Stimulated activated memory B cell treated with anti-CD40 and anti-IgM and Interleukin-4, amounts not matched to agents 10 μg/mL and 1 μg/mL and 100 μg/mL, for 72 hours (primary cell): ENCODE measurements around the gene RAB40C.

Experiments used
- ATAC-seq: fragments of 150-1000 bp; cut with Tn5 transposase; 2 replicates; pipeline ENCODE4 v1.10.0; 2021
- H3K27ac Mint-ChIP-seq: one replicate; pipeline ENCODE4 v1.8.0; 2022; ENCODE audit warnings: mild to moderate bottlenecking, mixed read lengths
- H3K27me3 Mint-ChIP-seq: one replicate; pipeline ENCODE4 v1.8.0; 2022; ENCODE audit warnings: mixed read lengths
- H3K36me3 Mint-ChIP-seq: one replicate; pipeline ENCODE4 v1.8.0; 2022; ENCODE audit warnings: mixed read lengths
- H3K4me1 Mint-ChIP-seq: one replicate; pipeline ENCODE4 v1.8.0; 2022; ENCODE audit warnings: mixed read lengths
- H3K4me3 Mint-ChIP-seq: one replicate; pipeline ENCODE4 v1.8.0; 2022; ENCODE audit warnings: mild to moderate bottlenecking, moderate library complexity, mixed read lengths
- H3K9me3 Mint-ChIP-seq: one replicate; pipeline ENCODE4 v1.8.0; 2022; ENCODE audit warnings: mixed read lengths

Gene RAB40C

GRCh38 chr16:645852-646678 lies 56.2 kb downstream of the RAB40C start:
- Mint-ChIP-seq H3K27ac (no peak overlapping the region), H3K4me3 (no peak overlapping the region), H3K9me3 (no peaks in the 10 kb centered on the region), H3K36me3 (peaks cover 11% of the 10 kb centered on the region), H3K4me1 (peaks cover 67% of the 10 kb centered on the region), H3K27me3 (no peaks in the 10 kb centered on the region)
- ATAC-seq: no peak

GRCh38 chr16:646679-647172 lies 56.9 kb downstream of the RAB40C start:
- Mint-ChIP-seq H3K4me3 (peak overlapping the region; percentile 52), H3K27ac (peak overlapping the region; percentile 51)
- ATAC-seq: no peak

DNA sequence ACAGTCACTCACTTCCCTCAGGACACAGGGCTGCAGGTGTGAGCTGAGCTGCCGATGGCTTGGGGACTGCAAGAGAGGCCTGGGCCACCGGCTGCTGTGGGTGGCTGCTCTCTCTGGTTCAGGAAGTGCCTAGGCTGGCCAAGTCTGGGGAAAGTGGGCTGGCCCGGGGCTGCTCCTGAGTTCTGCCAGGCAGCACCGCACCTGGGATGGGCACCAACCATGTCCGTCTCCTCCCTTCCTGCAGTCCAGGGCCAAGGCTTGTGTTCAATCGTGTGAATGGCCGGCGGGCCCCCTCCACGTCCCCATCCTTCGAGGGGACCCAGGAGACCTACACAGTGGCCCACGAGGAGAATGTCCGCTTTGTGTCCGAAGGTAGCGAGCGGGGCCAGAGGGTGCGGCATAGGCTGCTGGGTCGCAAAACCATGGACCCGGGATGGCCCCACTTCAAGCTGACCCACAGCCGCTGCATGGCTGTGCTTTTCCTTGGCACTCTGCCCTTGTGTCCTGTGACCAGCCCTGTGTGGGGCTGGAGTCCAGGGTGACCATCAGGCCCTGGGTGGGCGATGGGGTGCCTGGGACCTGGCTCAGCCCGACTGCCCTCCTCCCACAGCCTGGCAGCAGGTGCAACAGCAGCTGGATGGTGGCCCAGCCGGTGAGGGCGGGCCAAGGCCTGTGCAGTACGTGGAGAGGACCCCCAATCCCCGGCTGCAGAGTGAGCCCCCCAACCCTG lies 57.5 kb downstream of the RAB40C start:
- peaks cover 67% of the 10 kb centered on the region for H3K4me1 Mint-ChIP-seq

More at GRCh38 chr16:646679-647172, 56.9 kb downstream of the RAB40C start:
- Mint-ChIP-seq H3K4me1 (peaks cover 67% of the 10 kb centered on the region), H3K9me3 (no peaks in the 10 kb centered on the region), H3K27me3 (no peaks in the 10 kb centered on the region), H3K36me3 (peaks cover 11% of the 10 kb centered on the region)

DNA sequence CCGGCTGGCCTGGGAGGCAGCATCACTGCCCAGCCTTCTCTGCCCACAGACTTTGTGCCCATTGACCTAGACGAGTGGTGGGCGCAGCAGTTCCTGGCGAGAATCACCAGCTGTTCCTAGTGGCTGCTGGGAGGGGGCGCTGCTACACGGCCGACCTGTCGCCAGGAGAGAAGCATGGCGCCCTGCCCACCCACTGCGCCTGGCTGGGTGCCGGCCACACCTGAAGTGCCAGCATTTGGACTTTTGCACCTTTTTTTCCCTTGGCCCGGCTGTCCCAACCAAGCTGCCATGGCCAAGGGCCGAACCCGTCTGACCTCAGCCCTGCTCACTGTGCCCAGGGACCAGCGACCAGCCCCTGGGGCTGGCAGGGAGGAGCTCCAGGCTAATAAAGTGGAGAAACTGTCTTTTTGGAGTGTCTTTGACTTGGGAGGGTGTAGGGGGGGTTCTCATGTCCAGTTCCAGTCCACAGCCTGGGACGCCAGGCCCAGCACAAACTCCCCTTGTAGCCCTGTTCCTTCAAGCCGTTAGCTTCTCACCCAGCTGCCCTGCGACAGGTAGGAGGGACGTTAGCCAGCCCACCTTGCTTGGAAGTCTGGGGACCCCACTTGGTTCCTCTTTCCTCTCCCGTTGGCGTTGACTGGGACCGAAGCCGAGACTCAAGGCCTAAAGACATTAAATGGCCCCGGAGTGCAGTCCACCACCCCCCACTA lies 58.4 kb downstream of the RAB40C start:
- ATAC-seq: peak; percentile 32
- Mint-ChIP-seq H3K27ac (peak overlapping the region; percentile 87), H3K4me3 (peak overlapping the region; percentile 87), H3K36me3 (peaks cover 11% of the 10 kb centered on the region), H3K27me3 (no peaks in the 10 kb centered on the region), H3K4me1 (peaks cover 59% of the 10 kb centered on the region), H3K9me3 (no peaks in the 10 kb centered on the region)

More for the DNA sequence above, 57.5 kb downstream of the RAB40C start:
- H3K27me3 Mint-ChIP-seq: no peaks in the 10 kb centered on the region
- peak overlapping the region; percentile 51 for H3K27ac Mint-ChIP-seq
- H3K36me3 Mint-ChIP-seq: peaks cover 11% of the 10 kb centered on the region
- H3K9me3 Mint-ChIP-seq: no peaks in the 10 kb centered on the region
- no peak for ATAC-seq
- peak overlapping the region; percentile 52 for H3K4me3 Mint-ChIP-seq

DNA sequence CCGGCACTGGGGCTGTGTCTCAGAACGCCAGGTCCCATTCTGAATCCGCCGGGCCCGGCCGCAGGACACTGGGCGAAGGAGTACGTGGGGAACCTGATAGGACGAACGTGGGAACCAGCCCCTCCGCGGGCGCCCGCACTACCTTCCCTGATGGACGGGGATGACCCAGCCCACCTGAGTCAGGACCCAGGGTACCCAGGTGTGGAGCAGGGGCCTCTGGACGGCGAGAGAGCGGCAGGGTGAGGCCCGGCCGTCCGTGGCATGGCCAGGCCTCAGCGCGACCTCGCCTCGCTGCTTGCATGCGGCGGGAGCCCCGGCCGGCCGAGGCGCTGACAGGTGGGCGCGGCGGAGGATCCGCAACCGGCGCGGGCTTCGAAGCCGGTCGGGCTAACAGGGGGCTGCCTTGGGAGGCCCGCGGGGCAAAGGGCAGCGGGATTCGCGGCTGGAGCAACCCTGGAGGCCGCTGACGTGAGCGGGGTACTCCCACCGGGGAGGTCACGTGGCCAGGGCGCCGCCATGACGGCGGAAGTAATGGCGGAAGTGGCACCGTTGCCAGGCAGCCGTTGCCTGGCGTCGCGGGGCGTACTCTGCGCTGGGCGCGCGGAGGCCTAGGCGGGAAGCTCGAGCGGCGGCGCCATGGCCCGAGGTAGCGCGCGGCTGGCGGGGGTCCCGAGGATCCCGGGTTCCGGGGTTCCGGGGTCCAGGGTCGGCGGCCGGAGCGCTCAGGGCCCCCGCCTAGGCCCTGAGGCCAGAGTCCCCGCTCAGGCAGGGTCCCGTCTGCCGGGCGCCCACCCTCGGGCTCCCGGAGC lies 59.1 kb downstream of the RAB40C start, which contains the start of gene WDR90:
Gene WDR90 (plus strand): TSS at position 585 of the 809 bp plus-strand sequence. CDS start 52 bp downstream, at position 637.
- peak; percentile 90 for ATAC-seq
- Mint-ChIP-seq H3K27me3 (no peaks in the 10 kb centered on the region), H3K4me1 (peaks cover 51% of the 10 kb centered on the region), H3K36me3 (peaks cover 9% of the 10 kb centered on the region), H3K9me3 (no peaks in the 10 kb centered on the region), H3K27ac (peak within 1 kb of the TSS; percentile 87), H3K4me3 (peak within 1 kb of the TSS; percentile 87)

- H3K27me3 Mint-ChIP-seq: no peaks in the 10 kb centered on the region
- H3K27ac Mint-ChIP-seq: no peak overlapping the region
- peaks cover 45% of the 10 kb centered on the region for H3K4me1 Mint-ChIP-seq
- ATAC-seq: peak; percentile 1
- no peaks in the 10 kb centered on the region for H3K9me3 Mint-ChIP-seq
- peak overlapping the region; percentile 69 for H3K4me3 Mint-ChIP-seq
- peaks cover 2% of the 10 kb centered on the region for H3K36me3 Mint-ChIP-seq
Measured at GRCh38 chr16:649631-650030, 59.8 kb downstream of the RAB40C start.

DNA sequence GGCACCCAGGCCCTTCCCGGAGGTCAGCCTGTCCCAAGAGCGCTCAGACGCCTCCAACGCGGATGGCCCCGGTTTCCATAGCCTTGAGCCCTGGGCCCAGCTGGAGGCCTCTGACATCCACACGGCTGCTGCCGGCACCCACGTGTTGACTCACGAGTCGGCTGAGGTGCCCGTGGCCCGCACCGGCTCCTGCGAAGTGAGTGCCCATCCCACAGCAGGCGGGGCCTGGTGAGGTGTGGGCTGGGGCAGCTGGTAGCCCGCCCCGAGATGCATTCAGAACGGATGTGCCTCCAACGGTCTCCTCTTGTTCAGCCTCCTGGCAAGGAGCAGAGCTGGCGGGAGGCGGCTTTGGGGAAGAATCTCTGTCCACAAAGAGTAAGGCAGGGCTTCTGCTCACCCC lies 62.0 kb downstream of the RAB40C start:
- Mint-ChIP-seq H3K4me3 (no peak overlapping the region), H3K36me3 (no peaks in the 10 kb centered on the region), H3K27me3 (no peaks in the 10 kb centered on the region)

GRCh38 chr16:652454-653305 lies 62.8 kb downstream of the RAB40C start:
- Mint-ChIP-seq H3K27ac (no peak overlapping the region), H3K9me3 (no peaks in the 10 kb centered on the region), H3K36me3 (no peaks in the 10 kb centered on the region), H3K27me3 (no peaks in the 10 kb centered on the region), H3K4me1 (peaks cover 16% of the 10 kb centered on the region), H3K4me3 (no peak overlapping the region)
- ATAC-seq: no peak

More for the DNA sequence above, 62.0 kb downstream of the RAB40C start:
- H3K27ac Mint-ChIP-seq: no peak overlapping the region
- ATAC-seq: no peak
- H3K4me1 Mint-ChIP-seq: peaks cover 25% of the 10 kb centered on the region
- H3K9me3 Mint-ChIP-seq: no peaks in the 10 kb centered on the region

DNA sequence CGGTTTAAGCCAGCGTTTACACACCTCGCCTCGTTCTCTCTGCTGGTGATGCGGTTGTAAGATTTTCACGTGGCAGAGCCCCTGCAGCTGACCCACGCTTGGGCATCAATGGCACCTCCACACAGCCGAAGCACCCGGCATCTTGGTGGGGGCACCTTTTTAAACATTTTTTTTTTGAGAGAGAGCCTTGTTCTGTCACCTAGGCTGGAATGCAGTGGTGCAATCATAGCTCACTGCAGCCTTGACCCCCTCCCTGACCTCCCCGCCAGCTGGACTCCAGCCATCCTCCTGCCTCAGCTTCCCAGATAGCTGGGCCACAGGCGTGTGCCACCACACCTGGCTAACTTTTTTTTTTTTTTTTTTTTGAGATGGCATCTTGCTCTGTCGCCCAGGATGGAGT lies 64.2 kb downstream of the RAB40C start:
- H3K9me3 Mint-ChIP-seq: no peaks in the 10 kb centered on the region
- H3K4me1 Mint-ChIP-seq: peaks cover 6% of the 10 kb centered on the region
- H3K36me3 Mint-ChIP-seq: peaks cover 4% of the 10 kb centered on the region
- no peaks in the 10 kb centered on the region for H3K27me3 Mint-ChIP-seq
- H3K27ac Mint-ChIP-seq: no peak overlapping the region
- no peak for ATAC-seq
- H3K4me3 Mint-ChIP-seq: no peak overlapping the region

- Mint-ChIP-seq H3K36me3 (peaks cover 6% of the 10 kb centered on the region), H3K27ac (no peak overlapping the region), H3K4me1 (peaks cover 14% of the 10 kb centered on the region), H3K4me3 (no peak overlapping the region), H3K9me3 (no peaks in the 10 kb centered on the region), H3K27me3 (no peaks in the 10 kb centered on the region)
- no peak for ATAC-seq
Measured at GRCh38 chr16:657487-657886, 67.6 kb downstream of the RAB40C start.

- H3K4me3 Mint-ChIP-seq: no peak overlapping the region
- ATAC-seq: no peak
- no peak overlapping the region for H3K27ac Mint-ChIP-seq
- H3K27me3 Mint-ChIP-seq: no peaks in the 10 kb centered on the region
- H3K4me1 Mint-ChIP-seq: peaks cover 14% of the 10 kb centered on the region
- H3K36me3 Mint-ChIP-seq: peaks cover 6% of the 10 kb centered on the region
- no peaks in the 10 kb centered on the region for H3K9me3 Mint-ChIP-seq
Measured at GRCh38 chr16:658679-659571, 69.1 kb downstream of the RAB40C start.

DNA sequence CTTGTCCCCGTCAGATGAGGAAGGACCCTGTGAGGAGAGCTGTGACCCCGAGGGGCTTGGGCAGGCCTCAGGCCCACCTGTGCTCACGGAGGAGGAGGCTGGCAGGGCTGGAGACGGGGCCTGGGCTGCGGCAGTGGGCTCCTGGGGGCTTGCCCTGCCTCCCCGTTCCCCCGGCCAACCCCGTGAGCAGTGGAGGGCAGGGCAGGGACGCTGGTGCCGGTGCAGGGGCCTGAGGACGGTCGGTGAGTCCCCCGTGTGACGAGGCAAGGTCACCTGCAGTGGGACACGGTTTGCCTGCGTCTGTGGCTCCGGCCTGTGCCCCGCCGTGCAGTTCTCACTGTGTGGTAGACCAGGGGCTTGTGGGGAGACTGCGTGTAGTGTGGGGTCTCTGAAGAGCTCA lies 69.8 kb downstream of the RAB40C start:
- Mint-ChIP-seq H3K36me3 (peaks cover 6% of the 10 kb centered on the region), H3K27me3 (no peaks in the 10 kb centered on the region), H3K4me1 (peaks cover 14% of the 10 kb centered on the region), H3K9me3 (no peaks in the 10 kb centered on the region), H3K27ac (no peak overlapping the region), H3K4me3 (no peak overlapping the region)
- no peak for ATAC-seq

DNA sequence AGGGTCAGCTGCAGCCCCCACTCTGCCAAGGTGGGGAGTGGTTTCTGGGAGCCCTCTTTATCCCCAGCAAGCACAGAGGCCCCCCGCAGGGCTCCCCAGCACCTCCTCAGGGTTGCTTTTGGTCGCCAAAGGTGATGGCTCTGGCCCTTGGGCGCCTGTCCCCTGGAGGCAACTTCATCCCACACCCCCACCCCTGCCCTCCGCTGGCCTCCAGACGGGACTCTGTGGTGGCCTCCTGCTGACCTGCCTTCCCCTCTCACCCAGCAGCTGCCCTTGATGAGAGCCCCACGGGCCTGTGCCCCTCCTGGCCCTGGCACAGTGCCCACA lies 70.2 kb downstream of the RAB40C start:
- Mint-ChIP-seq H3K4me1 (peaks cover 14% of the 10 kb centered on the region), H3K9me3 (no peaks in the 10 kb centered on the region), H3K36me3 (peaks cover 6% of the 10 kb centered on the region), H3K27ac (peak overlapping the region; percentile 74), H3K4me3 (no peak overlapping the region), H3K27me3 (no peaks in the 10 kb centered on the region)
- ATAC-seq: no peak
